Activated CD8-positive, alpha-beta memory T cell treated with anti-CD3 and anti-CD28 coated beads for 48 hours (primary cell): ENCODE data around the gene PDILT.
"Not testable (repeated sequence)": the region's sequence is repeated elsewhere in the genome, so short reads cannot be mapped to it uniquely, and the experiment has no call there.

Experiments
- DNase-seq, 3 experiments: peaks; one replicate each; pipeline ENCODE4 v3.0.0-alpha.2; 2020; ENCODE audit warnings: low read depth in 2 of 3, low spot score in 2 of 3

The PDILT gene

DNA sequence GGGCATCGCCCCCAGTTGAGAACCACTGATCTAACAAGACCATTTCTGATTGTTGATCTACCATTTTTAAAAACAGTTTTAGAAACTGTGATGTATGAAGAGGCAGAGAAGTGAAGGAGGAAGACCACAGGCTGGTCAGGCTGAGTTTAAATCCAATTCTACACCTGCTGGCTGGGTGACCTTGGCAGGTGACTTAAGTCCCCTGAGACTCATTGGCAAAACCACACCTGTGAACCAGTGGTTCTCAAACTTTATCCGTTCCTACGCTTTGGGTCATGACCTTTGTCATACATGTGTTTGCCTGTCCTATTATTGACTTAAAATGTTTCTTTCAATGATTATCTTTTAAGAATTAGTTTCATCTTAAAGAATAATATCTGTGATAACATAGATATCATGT, 79.5 kb downstream of the PDILT start:
- no peak for DNase-seq

DNA sequence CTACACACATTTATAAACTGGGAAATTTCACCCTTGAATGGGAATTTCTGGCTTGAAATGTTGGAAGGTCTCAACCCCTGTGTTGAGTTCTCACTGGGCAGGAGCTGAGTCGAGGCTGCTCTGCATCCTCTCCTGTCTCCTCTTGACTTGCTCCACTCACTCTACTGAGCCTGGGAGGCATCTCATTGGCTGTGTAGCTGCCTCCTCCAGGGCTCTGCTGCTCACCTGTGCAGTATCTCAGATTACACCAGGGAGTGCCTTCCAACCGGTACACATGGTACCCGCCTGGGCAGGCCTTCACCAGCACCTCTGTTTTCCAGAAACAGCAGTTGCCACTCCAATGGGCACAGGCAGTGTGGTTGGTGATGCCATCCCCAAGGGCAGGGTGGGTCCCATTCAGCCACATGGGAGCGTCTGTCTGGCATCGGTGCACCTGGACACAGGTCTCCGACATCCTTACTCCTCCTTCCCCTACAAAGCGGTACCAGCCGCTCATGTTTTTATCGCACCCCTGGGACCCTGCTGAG, 80.9 kb downstream of the PDILT start:
- DNase-seq = no peak

DNA sequence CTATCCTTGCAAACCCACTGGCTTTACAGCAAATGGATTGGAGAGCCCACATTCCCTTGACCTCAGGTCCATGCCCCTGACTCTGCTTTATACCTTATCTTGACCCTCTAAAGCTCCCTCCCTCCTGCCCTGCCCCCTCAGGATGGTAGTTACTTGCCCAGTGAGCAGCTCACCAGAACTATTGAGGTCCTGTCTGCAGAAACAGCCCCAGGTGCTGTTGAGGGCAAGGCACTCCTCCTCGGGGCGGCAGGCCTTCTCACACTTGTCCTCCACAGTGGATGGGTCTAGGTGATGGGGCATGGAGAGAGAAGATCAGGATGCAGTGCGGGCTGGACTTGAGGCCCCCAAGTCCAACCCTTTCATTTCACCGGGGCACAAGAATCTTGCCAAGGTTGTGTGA, 81.8 kb downstream of the PDILT start:
- no peak for DNase-seq

DNA sequence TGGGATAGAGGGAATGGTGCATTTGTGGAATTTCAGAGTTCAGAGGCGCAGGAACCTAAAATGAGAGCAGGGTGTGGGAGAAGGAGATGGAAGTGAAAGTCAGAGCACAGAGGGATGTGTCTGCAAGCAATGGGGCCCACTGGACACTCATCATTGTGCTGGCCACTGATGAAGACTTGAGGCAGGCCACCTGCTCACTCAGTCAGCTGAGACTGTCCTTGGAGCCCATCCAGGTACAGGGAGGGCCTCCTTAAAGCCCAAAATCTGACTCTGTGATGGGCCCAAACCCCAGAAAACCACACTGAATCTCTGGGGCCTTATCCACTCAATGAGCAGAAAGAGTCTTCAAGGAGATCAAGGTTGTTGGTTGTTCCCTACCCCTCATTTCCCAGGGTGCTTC, 82.9 kb downstream of the PDILT start:
- no peak for DNase-seq

DNA sequence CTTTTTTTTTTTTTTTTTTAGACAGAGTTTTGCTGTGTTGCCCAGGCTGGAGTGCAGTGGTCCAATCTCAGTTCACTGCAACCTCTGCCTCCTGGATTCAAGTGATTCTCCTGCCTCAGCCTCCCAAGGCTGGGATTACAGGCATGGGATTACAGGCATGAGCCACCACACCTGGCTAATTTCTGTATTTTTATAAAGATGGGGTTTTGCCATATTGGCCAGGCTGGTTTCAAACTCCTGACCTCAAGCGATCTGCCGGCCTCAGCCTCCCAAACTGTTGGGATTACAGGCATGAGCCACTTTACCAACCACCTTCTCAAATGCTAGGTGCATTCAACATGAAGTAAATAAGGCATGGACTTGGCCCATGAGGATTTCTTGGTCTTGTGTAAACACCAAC, 83.5 kb downstream of the PDILT start:
- DNase-seq = not testable (repeated sequence)

DNA sequence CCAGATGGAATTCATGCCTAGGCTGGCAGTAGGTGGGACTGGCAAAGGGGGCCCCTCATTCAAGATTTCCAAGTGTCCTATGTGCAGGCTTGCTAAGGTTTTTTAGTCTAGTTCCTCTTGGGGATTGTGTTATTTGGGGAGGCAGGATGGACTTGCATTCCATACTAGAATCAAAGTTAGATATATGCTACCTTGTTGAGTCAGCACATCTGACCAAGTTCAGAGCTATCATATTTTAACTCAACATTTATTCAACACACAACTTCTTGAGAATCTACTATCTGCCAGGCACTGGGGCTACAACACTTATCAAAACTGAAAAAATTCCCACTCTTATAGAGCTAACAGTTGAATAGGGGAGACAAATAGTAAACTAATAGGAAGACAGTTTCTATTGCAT, 83.9 kb downstream of the PDILT start:
- DNase-seq = no peak

DNA sequence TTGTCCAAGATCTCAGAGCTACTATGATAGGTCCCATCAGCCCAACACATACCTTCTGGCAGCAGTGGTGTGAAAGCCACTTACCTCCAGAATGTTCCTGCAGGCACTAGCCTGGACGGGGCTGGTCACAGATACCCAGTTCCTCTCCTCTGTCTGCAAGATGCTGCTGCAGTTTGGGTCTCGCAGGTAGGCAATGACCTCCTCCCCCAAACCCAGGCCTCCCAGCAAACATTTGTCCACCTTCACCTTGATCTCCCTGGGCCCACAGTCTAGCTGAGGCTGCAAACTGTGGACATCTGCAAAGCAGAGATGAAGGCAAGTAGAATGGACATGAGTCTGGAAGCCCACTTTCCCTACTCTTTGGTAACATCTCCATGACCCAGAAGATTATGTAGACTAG, 84.4 kb downstream of the PDILT start:
- DNase-seq = no peak

DNA sequence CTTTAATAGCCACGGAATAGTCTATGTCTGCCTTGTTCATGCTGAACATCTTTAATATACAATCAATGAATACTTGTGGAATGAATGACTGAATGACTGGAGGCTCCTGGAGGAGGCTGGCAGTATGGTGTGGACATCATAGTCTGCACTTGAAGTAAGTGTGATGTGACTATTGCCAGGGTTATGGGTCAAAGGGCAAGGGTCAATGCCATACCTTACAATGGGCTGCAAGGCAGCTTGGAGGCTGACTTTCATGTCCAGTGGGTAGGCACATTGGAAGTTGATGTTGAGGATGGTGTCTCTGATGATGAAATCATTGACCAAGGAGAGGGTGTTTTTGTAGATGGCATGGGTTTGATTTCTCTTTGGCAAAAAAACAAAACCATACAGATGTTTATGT, 85.1 kb downstream of the PDILT start:
- DNase-seq = no peak

DNA sequence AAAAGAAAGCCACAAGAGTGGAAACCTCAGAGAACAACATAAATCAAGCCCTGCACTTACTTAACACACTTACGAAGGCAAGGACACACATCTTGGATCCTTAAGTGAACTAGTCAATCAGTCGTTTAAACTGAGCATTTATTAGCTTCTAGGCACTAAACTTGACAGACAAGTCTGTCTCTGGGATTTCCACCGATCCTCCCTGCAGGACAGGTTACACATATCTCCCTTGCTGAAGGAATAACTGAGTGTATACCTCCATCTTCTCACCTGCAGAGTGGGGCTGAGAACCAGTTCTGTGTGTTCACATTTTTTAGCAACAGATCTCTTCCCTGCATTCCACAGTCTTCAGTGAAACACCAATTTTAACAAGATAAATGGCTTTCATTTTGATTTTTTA, 86.1 kb downstream of the PDILT start:
- DNase-seq = no peak

DNA sequence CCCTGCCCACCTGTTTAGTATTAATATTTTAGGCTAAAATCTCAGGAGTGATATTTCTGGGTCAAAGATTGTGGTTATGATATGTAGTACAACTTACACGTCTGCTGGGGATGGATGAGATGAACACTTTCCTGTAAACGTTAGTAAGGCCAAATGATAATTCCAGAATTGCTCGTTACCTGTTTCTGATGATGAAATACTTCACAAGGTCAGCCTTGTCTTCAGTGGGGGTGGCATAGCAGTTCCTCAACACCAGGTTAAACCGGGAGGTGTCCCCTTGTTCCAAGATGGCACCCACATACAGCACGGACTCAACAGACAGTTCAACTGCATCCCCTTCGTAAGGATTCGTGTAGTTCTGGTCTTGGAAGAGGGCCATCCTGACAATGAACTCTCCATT, 86.5 kb downstream of the PDILT start:
- DNase-seq = no peak

DNA sequence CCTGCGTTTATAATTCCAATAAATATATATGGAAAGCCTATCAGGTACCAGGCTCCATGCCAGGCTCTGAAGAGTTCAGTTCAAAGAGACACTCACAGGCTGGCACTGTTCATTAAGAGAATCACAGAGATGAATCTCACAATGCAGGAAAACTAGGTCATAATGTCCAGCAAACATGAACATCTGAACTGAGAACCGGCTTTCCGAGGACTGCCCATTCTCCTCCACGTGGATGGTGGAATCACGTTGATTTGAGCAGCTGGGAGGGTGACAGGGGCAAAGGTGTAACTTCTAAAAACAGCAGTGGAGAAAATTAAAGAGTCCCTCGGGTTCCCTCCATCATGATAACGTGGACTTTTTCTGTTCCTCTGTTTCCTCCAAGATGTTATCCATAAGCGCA, 87.4 kb downstream of the PDILT start:
- DNase-seq = no peak

DNA sequence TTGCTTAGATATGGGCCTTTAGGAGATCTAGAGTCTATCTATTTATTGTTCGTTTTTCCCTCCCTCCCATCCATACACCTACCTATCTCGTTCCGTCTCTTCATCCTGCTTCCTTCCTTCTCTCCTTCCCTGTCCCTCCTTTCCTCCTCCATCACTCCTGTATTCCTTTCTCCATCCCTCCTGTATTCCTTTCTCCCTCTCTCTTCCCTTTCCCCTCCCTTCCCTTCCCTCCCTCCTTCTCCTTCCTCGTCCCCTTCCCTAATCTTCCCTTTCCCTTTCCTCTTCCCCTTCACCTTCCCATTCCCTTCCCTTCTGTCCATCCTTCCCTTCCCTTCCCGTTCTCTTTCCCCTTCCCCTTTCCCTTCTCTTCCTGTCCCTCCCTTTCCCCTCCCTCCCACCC, 87.8 kb downstream of the PDILT start:
- DNase-seq = no peak

DNA sequence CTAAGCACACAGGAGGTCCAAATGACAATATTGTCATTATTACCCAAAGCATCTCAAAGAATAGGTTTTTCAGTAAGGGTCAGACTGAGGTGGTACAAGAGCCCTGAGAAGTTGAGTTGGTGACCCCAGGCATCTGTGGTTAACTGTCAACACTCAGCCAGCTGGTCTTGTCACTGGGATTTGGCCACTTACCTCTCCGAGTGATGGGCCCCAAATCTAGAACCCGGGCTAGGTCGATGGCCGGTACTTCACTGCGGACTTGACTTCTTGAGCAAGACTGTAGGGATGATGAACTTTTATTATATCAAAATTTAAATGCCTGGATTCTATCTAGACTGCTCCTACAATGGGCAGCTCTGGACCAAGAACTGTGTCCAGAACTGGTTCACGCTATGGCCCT, 88.8 kb downstream of the PDILT start:
- DNase-seq = no peak

DNA sequence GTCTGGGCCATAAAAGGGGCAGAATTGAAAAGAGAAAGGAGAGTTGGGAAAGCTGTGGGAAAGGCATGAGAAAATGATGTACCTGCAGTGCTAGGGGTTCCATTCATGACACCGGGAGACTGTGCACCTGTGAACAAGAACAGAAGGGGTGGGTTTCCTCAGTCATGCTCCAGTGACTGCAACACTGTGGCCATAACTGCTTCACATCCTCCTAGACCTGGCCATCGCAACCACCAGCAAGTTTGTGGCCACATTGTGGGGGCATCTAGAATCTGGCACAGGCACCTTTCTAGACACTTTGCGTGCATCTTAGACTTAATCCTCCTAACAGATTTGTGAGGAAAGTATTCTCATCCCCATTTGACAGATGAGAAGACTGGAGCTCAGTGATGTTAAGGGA, 90.0 kb downstream of the PDILT start:
- DNase-seq = no peak

DNA sequence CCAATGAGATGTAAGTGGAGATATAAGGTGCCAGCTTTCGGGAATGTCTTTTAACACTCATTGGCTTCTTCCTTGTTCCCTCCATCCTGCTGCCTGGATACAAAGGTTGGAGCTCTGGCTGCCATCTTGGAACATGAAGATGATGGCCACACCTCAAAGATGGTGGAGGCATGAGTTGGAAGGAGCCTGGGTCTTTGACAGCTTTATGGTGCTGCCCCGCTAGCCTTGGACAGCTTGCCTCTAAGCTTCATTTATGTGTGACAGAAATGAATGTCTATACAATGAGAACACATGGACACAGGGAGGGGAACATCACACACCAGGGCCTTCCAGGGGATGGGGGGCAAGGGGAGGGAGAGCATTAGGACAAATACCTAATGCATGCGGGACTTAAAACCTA, 90.8 kb downstream of the PDILT start:
- DNase-seq = no peak

DNA sequence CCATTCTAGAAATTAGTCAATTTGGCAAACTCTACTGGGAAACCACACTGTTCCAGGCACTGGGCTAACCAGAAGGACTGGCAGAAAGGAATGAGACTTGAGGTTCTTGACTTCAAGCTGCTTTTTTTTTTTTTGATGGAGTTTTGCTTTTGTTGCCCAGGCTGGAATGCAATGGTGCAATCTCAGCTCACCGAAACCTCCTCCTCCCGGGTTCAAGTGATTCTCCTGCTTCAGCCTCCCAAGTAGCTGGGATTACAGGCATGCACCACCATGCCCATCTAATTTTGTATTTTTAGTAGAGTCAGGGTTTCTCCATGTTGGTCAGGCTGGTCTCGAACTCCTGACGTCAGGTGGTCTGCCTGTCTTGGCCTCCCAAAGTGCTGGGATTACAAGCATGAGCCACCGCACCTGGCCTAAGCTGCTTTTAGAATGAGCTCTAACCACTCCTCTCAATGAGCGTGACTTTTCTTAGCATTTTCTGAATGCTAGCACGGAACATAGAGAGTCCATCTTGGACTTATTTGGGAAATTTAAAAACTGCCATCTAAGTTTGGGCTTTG, 91.9 kb downstream of the PDILT start:
- not testable (repeated sequence) for DNase-seq

DNA sequence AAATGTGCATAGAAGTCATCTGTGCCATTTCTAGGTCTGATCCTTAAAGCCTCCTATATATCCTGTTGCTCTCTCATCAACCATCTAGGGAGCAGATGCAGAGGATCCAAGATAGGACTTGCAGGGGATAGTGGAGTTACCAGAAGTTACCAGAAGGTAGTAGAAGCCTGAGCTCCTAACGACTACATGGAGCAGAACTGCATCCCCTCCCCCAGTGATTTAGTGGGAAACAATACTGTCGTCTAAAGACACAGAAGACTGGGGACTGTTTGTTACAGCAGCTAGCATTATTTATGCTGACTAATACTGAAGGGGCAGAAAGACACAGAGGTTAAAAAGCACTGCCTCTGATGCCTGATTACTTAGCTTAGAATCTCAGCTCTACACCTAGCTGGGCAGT, 93.0 kb downstream of the PDILT start:
- no peak for DNase-seq

DNA sequence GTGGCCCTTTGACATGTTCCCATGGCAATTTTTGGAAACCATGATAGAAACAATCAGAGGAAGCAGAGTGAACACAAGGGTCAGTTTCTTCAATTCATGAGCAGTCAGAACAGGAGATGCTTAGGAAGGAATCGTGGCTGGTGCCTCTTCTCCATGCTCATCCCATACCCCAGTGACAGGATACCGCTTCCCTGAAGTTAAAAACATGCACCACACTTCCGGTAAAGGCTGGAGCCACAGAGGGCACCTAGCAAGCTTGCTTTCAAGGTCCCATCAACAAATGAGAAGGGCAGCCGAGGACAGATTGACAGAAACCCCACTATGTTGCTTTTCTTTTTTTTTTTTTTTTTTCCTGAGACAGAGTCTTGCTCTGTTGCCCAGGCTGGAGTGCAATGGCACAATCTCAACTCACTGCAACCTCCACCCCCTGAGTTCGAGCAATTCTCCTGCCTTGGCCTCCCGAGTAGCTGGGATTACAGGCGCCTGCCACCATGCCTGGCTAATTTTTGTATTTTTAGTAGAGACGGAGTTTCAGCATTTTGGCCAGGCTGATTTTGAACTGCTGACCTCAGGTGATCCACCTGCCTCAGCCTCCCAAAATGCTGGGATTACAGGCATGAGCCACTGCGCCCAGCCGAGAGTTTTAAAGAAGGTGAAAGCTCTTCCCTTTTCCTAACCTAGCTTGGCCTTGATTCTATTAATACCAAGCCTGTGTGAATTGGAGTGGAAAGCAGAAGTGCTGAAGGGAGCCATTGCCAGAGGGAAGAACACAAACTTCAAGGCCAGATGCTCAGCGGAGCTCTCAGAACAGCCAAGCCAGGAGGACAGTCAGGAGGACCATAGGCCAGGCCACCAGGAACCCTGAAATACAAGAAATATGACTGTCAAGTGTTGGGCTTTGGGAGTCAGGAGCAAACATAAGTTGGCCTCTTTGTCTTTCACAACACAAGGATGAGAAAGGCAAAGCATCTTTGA, 93.8 kb downstream of the PDILT start:
- no peak for DNase-seq

DNA sequence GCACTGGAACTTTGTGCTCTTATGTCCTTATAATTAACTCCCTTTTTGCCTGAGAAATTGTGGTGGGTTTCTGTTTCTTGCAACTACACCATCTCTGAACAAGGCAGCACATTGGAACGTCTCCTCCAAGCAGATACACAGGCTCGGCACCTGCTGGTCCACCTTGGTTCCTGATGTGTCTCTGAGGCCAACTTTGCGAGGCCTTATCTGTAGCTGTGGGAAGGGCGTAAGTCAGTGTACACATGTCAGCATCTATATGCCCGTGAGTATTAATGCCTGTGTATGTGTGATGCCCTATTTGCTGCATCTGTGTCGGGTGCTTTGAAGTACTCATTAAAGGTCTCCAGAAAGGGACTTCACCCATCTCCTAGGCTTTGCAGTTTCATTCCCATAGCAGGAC, 94.8 kb downstream of the PDILT start:
- no peak for DNase-seq
